H9 (cell line): ENCODE results near the gene SECTM1. TPM values are rescaled to one million over a fixed set of nuclear protein-coding genes. Genes with fewer than 3 reads are reported as not detected.

Experiments
- DNase-seq: peaks from one replicate; pipeline ENCODE4 v3.0.0-alpha.2; 2017
- H2AFZ ChIP-seq: one replicate; pipeline ENCODE4 v1.6.1; 2013; ENCODE audit warnings: mild to moderate bottlenecking, low read length, control low read depth, moderate library complexity
- H2AK5ac ChIP-seq: 2 replicates; pipeline ENCODE4 v1.6.1; 2013; ENCODE audit warnings: low read length, control low read depth, mixed read lengths; ENCODE audit not compliant: insufficient read length
- H2BK120ac ChIP-seq: one replicate; pipeline ENCODE4 v1.6.1; 2013; ENCODE audit warnings: low read depth, mild to moderate bottlenecking, low read length, control low read depth, inconsistent platforms; ENCODE audit not compliant: poor library complexity, severe bottlenecking
- H2BK12ac ChIP-seq: 2 replicates; pipeline ENCODE4 v1.6.1; 2013; ENCODE audit warnings: low read length, control low read depth, mixed read lengths, low read depth; ENCODE audit not compliant: insufficient read length
- H2BK15ac ChIP-seq: 2 replicates; pipeline ENCODE4 v1.6.1; 2013; ENCODE audit warnings: low read depth, low read length, control low read depth
- H2BK20ac ChIP-seq: one replicate; pipeline ENCODE4 v1.6.1; 2013; ENCODE audit warnings: low read depth, mild to moderate bottlenecking, low read length, control low read depth, inconsistent platforms; ENCODE audit not compliant: poor library complexity, severe bottlenecking
- H2BK5ac ChIP-seq: 2 replicates; pipeline ENCODE4 v1.6.1; 2013; ENCODE audit warnings: low read length, control low read depth, mixed read lengths; ENCODE audit not compliant: insufficient read length
- H3K14ac ChIP-seq: 2 replicates; pipeline ENCODE4 v1.6.1; 2013; ENCODE audit warnings: low read length, control low read depth; ENCODE audit not compliant: insufficient read depth
- H3K18ac ChIP-seq: 2 replicates; pipeline ENCODE4 v1.6.1; 2013; ENCODE audit warnings: low read depth, mild to moderate bottlenecking, mixed read lengths, low read length, control low read depth; ENCODE audit not compliant: insufficient read length
- H3K23ac ChIP-seq: 2 replicates; pipeline ENCODE4 v1.6.1; 2013; ENCODE audit warnings: low read length, control low read depth, mixed read lengths, low read depth; ENCODE audit not compliant: insufficient read length
- H3K23me2 ChIP-seq: 2 replicates; pipeline ENCODE4 v1.6.1; 2013; ENCODE audit warnings: low read depth, mild to moderate bottlenecking, mixed read lengths, low read length, control low read depth; ENCODE audit not compliant: insufficient read length, poor library complexity, severe bottlenecking
- H3K27ac ChIP-seq: 2 replicates; pipeline ENCODE4 v1.5.1; 2013; ENCODE audit warnings: low read length, control low read depth, mixed read lengths, low read depth; ENCODE audit not compliant: insufficient read length
- H3K27me3 ChIP-seq: 2 replicates; pipeline ENCODE4 v1.6.1; 2013; ENCODE audit warnings: low read length, control low read depth, inconsistent platforms; ENCODE audit not compliant: insufficient read depth
- H3K4ac ChIP-seq: 2 replicates; pipeline ENCODE4 v1.6.1; 2013; ENCODE audit warnings: low read depth, mild to moderate bottlenecking, control low read depth, inconsistent platforms, low read length, moderate library complexity
- H3K4me1 ChIP-seq: 2 replicates; pipeline ENCODE4 v1.6.1; 2013; ENCODE audit warnings: low read length, control low read depth, inconsistent platforms; ENCODE audit not compliant: insufficient read depth
- H3K4me2 ChIP-seq: 2 replicates; pipeline ENCODE4 v1.6.1; 2013; ENCODE audit warnings: low read length, control low read depth, mixed read lengths; ENCODE audit not compliant: insufficient read length, insufficient read depth
- H3K56ac ChIP-seq: 2 replicates; pipeline ENCODE4 v1.6.1; 2013; ENCODE audit warnings: low read depth, mild to moderate bottlenecking, mixed read lengths, low read length, control low read depth; ENCODE audit not compliant: insufficient read length
- H3K79me1 ChIP-seq: 2 replicates; pipeline ENCODE4 v1.6.1; 2013; ENCODE audit warnings: low read depth, mild to moderate bottlenecking, moderate library complexity, low read length, control low read depth, inconsistent platforms; ENCODE audit not compliant: insufficient read depth, poor library complexity, severe bottlenecking
- H3K79me2 ChIP-seq: 2 replicates; pipeline ENCODE4 v1.6.1; 2013; ENCODE audit warnings: low read length, control low read depth, inconsistent platforms; ENCODE audit not compliant: insufficient read depth
- H3K9ac ChIP-seq: 2 replicates; pipeline ENCODE4 v1.6.1; 2013; ENCODE audit warnings: low read length, control low read depth, mixed read lengths; ENCODE audit not compliant: insufficient read length; ENCODE audit errors: extremely low read depth
- H3K9me3 ChIP-seq: one replicate; pipeline ENCODE4 v1.6.1; 2013; ENCODE audit warnings: low read depth, low read length, inconsistent platforms; ENCODE audit not compliant: control insufficient read depth
- H3T11ph ChIP-seq: one replicate; pipeline ENCODE4 v1.6.1; 2013; ENCODE audit warnings: mild to moderate bottlenecking, low read length, control low read depth, inconsistent platforms
- H4K20me1 ChIP-seq: one replicate; pipeline ENCODE4 v1.6.1; 2013; ENCODE audit not compliant: control insufficient read depth, insufficient read length, insufficient read depth
- H4K5ac ChIP-seq: 2 replicates; pipeline ENCODE4 v1.6.1; 2013; ENCODE audit warnings: low read depth, mild to moderate bottlenecking, mixed read lengths, low read length, control low read depth; ENCODE audit not compliant: insufficient read length
- H4K8ac ChIP-seq: replicated peaks from 2 replicates; pipeline ENCODE4 v1.6.1; 2013; ENCODE audit warnings: low read length, control low read depth, mixed read lengths, low read depth; ENCODE audit not compliant: insufficient read length
- H4K91ac ChIP-seq: 2 replicates; pipeline ENCODE4 v1.6.1; 2013; ENCODE audit warnings: low read depth, mild to moderate bottlenecking, moderate library complexity, mixed read lengths, low read length, control low read depth; ENCODE audit not compliant: insufficient read length
- H3K27ac Mint-ChIP-seq, 3 experiments: 2 replicates in 2 of 3; 3 replicates in 1 of 3; pipeline ENCODE4 v1.8.0; 2020 to 2021; ENCODE audit warnings: mixed read lengths in 3 of 3, mild to moderate bottlenecking in 1 of 3, moderate library complexity in 1 of 3
- H3K27me3 Mint-ChIP-seq: 2 replicates; pipeline ENCODE4 v1.8.0; 2021; ENCODE audit warnings: low read depth, mild to moderate bottlenecking, moderate library complexity, mixed read lengths
- H3K36me3 Mint-ChIP-seq, 3 experiments: 2 replicates in 2 of 3; 3 replicates in 1 of 3; pipeline ENCODE4 v1.8.0; 2020 to 2021; ENCODE audit warnings: low read depth in 3 of 3, mixed read lengths in 3 of 3; ENCODE audit not compliant: insufficient read depth in 1 of 3
- H3K4me1 Mint-ChIP-seq, 2 experiments: 2 replicates each; pipeline ENCODE4 v1.8.0; 2020; ENCODE audit warnings: mixed read lengths in 2 of 2
- H3K4me3 Mint-ChIP-seq, 2 experiments: 2 replicates in 1 of 2; 3 replicates in 1 of 2; pipeline ENCODE4 v1.8.0; 2020 to 2021; ENCODE audit warnings: mild to moderate bottlenecking in 2 of 2, mixed read lengths in 2 of 2, moderate library complexity in 1 of 2
- H3K9me3 Mint-ChIP-seq, 2 experiments: 2 replicates in 1 of 2; 3 replicates in 1 of 2; pipeline ENCODE4 v1.8.0; 2020; ENCODE audit warnings: mild to moderate bottlenecking in 2 of 2, mixed read lengths in 2 of 2, moderate library complexity in 1 of 2
- WGBS: extraction: QIAGEN DNeasy Blood & Tissue Kit; methylation state at CpG from one replicate; pipeline ENCODE4 v1.1.7; 2013; ENCODE audit warnings: missing lambda C conversion rate, low lambda C conversion rate, mixed read lengths; ENCODE audit not compliant: insufficient read length; ENCODE audit errors: extremely low coverage; 5-methylcytosine and 5-hydroxymethylcytosine counted together
- total RNA-seq: library from RNA; stranded (reverse); gene quantifications from 2 replicates; pipeline ENCODE4 v1.2.1, GENCODE V29; 2021
- TF ChIP-seq, protein P1 (sequence below): fragments of 200-600 bp; sonication (generic); conservative IDR thresholded peaks from 3 replicates; pipeline ENCODE4 v1.8.0; 2021; ENCODE audit warnings: antibody characterized with exemption, mild to moderate bottlenecking

Gene SECTM1
- total RNA-seq, 1 experiment from 2014 or later = 0.28 TPM

DNA sequence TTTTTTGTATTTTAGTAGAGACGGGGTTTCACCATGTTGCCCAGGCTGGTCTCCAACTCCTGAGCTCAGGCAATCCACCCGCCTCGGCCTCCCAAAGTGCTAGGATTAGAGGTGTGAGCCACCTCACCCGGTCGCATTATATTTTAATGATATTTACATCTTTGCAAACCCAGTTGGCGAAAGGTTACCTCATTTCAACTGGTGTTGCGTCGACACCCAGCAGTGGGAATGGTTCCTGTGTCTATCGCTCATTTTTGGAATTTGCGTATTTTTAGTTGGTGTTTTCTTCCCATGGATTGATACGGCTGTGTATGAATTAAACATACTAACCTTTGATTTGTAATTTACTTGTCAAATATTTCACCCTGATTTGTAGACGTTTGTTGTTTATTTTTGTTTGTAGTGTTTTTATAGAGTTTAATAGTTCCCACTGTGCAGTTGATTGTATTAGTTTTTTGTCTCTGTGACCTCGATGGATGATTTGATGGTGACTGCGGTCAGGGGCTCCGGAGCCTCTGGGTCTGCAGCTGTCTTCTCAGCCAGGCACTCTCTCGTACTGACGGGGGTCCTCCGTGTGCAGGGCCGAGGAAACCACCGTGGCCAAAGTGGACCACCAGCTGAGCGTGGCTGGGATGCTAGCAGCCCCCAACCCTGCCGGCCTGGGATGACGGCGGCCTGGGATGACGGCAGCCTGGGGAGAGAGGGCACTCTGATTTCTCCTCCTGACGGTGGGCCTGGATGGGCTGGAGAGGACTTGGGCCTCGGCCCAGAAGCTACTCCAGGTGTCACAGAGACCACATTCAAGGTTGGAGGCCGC is 20.2 kb downstream of the SECTM1 start:
- Histone ChIP-seq H4K5ac (no peak overlapping the region), H2AFZ (no peak overlapping the region), H3K18ac (no peak overlapping the region), H4K20me1 (no peaks in the 10 kb centered on the region), H2BK5ac (no peak overlapping the region), H2BK15ac (no peak overlapping the region), H3K4me2 (no peak overlapping the region), H3K56ac (no peak overlapping the region), H3K9ac (no peak overlapping the region), H3K79me2 (no peaks in the 10 kb centered on the region), H2BK120ac (no peak overlapping the region), H3K79me1 (no peaks in the 10 kb centered on the region), H3K4ac (no peak overlapping the region), H3K23ac (no peak overlapping the region), H4K8ac (no peak overlapping the region), H3K27me3 (no peaks in the 10 kb centered on the region), H4K91ac (no peak overlapping the region), H3K27ac (no peak overlapping the region), H2BK20ac (no peak overlapping the region), H3T11ph (no peak overlapping the region), H2AK5ac (no peak overlapping the region), H3K9me3 (no peaks in the 10 kb centered on the region), H3K14ac (no peak overlapping the region), H3K23me2 (peaks cover 6% of the 10 kb centered on the region), H2BK12ac (no peak overlapping the region), H3K4me1 (no peaks in the 10 kb centered on the region)
- Mint-ChIP-seq H3K4me1 (peaks cover 2 to 13% of the 10 kb centered on the region in 2 experiments; a peak in 3 of 4 replicates), H3K4me3 (no peak overlapping the region), H3K27me3 (peaks cover 33% of the 10 kb centered on the region), H3K36me3 (no peaks in the 10 kb centered on the region), H3K9me3 (no peaks in the 10 kb centered on the region), H3K27ac (no peak overlapping the region)
- WGBS = no CpG with 5 or more reads among the region's 28 CpGs
- TF ChIP-seq, protein P1, sequence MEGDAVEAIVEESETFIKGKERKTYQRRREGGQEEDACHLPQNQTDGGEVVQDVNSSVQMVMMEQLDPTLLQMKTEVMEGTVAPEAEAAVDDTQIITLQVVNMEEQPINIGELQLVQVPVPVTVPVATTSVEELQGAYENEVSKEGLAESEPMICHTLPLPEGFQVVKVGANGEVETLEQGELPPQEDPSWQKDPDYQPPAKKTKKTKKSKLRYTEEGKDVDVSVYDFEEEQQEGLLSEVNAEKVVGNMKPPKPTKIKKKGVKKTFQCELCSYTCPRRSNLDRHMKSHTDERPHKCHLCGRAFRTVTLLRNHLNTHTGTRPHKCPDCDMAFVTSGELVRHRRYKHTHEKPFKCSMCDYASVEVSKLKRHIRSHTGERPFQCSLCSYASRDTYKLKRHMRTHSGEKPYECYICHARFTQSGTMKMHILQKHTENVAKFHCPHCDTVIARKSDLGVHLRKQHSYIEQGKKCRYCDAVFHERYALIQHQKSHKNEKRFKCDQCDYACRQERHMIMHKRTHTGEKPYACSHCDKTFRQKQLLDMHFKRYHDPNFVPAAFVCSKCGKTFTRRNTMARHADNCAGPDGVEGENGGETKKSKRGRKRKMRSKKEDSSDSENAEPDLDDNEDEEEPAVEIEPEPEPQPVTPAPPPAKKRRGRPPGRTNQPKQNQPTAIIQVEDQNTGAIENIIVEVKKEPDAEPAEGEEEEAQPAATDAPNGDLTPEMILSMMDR = no peak
- DNase-seq = no peak
